NCI-H2196 treated with DMSO at 0.1 percent for 48 hours (cell line): ENCODE measurements around the gene MAP4K4.
A peak's percentile ranks its signal among the peaks of the same experiment; 100 is the strongest.

ENCODE experiments used
- DNase-seq: peaks from one replicate; lab custom pipeline; 2025; ENCODE audit not compliant: unreplicated experiment; lab: John Stamatoyannopoulos, UW

The MAP4K4 gene

GRCh38 chr2:101831351-101831865, 133.9 kb downstream of the MAP4K4 start:
- DNase-seq, result peak; percentile 55

GRCh38 chr2:101832114-101832513, 134.6 kb downstream of the MAP4K4 start:
- no peak for DNase-seq

GRCh38 chr2:101833890-101834523, 136.5 kb downstream of the MAP4K4 start:
- DNase-seq, result no peak

- no peak for DNase-seq
Measured at GRCh38 chr2:101837354-101837753, 139.8 kb downstream of the MAP4K4 start.

- no peak for DNase-seq
Measured at GRCh38 chr2:101841679-101842327, 144.3 kb downstream of the MAP4K4 start.

DNA sequence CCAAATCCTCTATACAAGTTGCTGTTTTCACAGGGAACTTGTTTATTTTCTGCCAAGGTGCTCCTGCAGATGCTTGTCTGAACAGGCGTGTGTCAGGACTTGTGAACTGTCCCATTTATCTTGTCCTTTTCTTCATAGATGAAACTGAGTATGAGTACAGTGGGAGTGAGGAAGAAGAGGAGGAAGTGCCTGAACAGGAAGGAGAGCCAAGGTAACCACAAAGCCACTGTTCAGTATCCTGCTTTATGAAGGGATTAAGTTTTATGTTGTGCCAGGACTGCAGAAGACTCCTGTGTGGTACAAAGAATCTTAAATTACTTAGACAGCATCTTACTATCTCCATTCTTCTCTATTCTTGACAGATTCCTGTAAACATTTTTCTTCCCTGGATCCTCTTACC, 145.0 kb downstream of the MAP4K4 start:
- no peak for DNase-seq

DNA sequence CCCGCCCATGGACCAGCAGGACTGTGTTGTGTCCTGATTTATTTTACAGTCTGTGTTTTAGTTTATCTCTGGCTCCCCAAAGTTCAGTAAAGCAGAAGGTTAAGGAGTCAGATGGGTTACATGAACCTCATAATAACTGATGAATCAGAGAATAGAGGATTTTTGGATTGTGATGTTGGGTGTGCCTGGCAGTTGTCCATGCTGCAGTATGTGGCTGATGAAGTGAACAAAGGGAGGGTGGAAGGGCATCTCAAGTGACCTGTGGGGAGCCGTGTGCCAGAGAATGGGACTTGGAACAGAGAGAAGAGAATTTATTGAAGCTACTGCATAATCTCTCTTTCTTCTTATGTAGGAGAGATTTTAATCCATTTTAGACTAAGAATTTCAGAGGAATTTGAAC, 145.5 kb downstream of the MAP4K4 start:
- no peak for DNase-seq

GRCh38 chr2:101843471-101843870, 146.0 kb downstream of the MAP4K4 start:
- no peak for DNase-seq

DNA sequence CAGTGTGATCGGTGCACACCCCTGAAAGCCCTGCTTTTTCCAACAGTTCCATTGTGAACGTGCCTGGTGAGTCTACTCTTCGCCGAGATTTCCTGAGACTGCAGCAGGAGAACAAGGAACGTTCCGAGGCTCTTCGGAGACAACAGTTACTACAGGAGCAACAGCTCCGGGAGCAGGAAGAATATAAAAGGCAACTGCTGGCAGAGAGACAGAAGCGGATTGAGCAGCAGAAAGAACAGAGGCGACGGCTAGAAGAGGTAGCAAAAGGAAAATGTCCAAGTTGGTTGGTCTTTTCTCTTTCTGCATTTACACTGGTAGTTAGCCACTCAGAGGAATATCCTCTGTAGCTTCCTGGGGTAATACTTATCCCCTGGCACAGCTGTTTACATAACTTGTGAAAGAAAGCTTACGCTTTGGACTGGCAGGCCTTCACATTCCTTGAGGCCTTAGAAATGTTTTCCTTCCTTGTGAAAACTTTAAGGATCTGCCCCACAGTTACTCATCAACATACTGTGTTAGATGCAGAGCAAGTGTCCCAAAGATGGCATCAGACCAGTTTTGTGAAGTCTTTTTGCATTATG, 146.6 kb downstream of the MAP4K4 start:
- no peak for DNase-seq

GRCh38 chr2:101846973-101847372, 149.5 kb downstream of the MAP4K4 start:
- DNase-seq, result no peak

GRCh38 chr2:101847661-101848339, 150.3 kb downstream of the MAP4K4 start:
- no peak for DNase-seq

- no peak for DNase-seq
Measured at GRCh38 chr2:101848769-101849410, 151.4 kb downstream of the MAP4K4 start.

- DNase-seq, result no peak
Measured at GRCh38 chr2:101850450-101850849, 152.9 kb downstream of the MAP4K4 start.

GRCh38 chr2:101850991-101851390, 153.5 kb downstream of the MAP4K4 start:
- DNase-seq, result no peak

GRCh38 chr2:101852824-101853223, 155.3 kb downstream of the MAP4K4 start:
- DNase-seq, result no peak

DNA sequence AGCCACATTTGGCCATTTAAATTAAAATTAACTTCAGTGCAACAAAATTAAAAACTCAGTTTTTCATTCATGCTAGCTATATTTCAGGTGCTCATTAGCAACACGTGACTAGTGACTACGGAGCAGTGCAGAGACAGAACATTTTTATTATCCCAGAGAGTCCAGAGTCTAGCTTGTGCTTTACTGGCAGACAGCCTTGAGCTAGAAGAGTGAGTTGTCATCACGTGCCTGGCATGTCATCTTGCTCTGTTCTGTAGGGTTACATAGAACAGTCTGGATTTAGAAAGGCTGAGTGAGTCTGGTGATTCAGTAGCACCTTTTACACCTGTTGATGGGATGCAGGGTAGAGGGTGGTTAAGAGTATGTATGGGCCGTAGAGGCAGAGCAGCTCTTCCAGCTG, 157.4 kb downstream of the MAP4K4 start:
- no peak for DNase-seq

GRCh38 chr2:101855776-101856175, 158.3 kb downstream of the MAP4K4 start:
- DNase-seq, result no peak

DNA sequence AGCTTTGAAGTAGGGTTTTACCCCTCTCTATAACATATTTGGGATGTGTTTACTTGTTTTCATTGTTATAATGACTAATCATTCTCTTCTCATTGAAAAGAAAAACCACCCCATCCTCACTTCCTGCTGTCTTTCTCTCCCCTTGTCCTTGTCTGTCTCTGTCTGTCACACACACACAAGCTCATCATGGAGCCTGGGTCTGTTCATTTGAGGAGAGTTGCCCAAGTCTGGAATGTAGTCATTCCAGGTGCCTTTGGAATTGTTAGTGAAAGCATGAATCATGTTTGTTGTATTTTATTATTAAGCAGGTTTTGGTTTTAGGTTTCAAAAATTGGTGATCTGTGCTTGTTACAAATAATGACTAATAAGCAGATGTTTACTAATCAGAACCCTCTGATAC, 160.7 kb downstream of the MAP4K4 start:
- no peak for DNase-seq

DNA sequence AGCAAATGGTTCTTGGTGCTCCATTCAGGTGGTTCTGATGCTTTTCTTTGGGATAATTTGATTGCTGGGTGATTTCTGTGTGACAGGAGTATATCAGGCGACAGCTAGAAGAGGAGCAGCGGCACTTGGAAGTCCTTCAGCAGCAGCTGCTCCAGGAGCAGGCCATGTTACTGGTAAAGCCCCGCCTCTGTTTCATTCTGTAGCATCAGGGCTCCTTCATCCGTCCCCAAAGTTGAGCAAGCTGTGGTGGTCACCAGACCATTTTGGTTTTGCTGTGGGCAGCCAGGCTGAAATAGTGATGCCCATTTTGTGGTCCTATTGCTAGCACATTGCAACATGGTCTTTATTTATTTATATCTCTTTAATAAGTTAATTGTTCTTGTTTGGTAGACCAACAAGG, 161.4 kb downstream of the MAP4K4 start:
- no peak for DNase-seq

DNA sequence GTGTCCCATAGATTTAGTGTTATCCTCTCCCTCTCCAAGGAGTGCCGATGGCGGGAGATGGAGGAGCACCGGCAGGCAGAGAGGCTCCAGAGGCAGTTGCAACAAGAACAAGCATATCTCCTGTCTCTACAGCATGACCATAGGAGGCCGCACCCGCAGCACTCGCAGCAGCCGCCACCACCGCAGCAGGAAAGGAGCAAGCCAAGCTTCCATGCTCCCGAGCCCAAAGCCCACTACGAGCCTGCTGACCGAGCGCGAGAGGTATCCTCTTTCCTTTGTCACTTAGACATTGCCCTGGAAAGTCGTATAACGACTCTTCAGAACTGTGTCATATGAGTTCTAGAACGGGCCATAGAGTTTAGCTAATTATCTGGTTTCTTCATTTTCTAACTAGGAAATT, 162.1 kb downstream of the MAP4K4 start:
- no peak for DNase-seq

- DNase-seq, result no peak
Measured at GRCh38 chr2:101860157-101860556, 162.7 kb downstream of the MAP4K4 start.
